Stomach (tissue), 4 donors: ENCODE measurements around the gene TMEM37.

Experiments used
- EP300 ChIP-seq: sonication (generic); formaldehyde crosslinking; IDR thresholded peaks from one replicate; pipeline ENCODE4 v1.6.1; 2017; ENCODE audit warnings: antibody characterized with exemption
- POLR2A ChIP-seq, 4 donors: fragments of 450-650 bp; IDR thresholded peaks; one replicate each; pipeline ENCODE4 v1.6.1; 2016; ENCODE audit warnings: antibody characterized with exemption in 4 of 4, control low read depth in 2 of 4, mild to moderate bottlenecking in 1 of 4, moderate library complexity in 1 of 4
- TF ChIP-seq, protein P1 (sequence below), 7 experiments: fragments of 450-650 bp in 4 of 7; fragments of 200-600 bp in 3 of 7; sonication (generic) in 3 of 7; IDR thresholded peaks; one replicate each; pipeline ENCODE4 v1.5.1; 2016 to 2019; ENCODE audit warnings: antibody characterized with exemption in 7 of 7, control low read depth in 2 of 7, mild to moderate bottlenecking in 1 of 7

DNA sequence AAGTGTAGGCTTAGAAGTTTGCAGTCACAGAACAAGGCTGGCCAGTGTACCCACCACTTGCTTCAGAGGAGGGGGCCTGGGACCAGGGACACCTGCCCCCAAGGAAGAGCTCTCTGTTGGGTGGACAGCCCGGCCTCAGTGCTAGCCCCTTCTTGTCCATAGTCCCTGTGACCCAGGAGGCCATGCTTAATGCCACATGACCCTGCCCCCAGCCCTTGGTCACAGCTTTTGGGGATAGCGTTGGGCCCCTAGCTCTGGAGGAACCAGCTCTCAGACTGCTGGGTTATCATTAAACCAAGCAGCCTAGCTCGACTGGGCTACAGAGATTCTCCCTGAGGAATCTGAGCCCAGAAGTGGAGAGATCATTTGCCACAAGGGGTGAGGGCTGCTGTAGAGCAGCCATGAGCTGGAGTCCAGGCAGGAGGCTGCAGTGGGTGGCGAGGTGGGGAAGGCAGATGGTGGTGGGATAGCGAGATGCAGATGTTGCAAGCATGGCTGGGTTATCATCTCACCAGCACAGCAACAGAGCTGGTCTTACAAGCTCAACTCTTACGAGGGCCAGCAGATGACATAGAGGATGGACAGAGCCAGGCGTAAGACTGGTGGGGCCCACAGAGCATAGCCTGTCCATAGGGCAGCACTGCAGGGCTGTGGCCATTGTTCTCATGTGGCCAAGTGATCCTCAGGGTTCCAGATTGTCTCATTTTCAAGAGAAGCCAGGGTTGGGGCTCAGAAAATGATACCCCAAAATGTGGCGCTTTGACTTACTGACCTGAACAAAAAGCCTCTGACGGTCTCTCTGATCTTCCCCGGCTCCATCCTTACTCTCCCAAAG is 7.2 kb upstream of the TMEM37 start:
- TF ChIP-seq, protein P1, sequence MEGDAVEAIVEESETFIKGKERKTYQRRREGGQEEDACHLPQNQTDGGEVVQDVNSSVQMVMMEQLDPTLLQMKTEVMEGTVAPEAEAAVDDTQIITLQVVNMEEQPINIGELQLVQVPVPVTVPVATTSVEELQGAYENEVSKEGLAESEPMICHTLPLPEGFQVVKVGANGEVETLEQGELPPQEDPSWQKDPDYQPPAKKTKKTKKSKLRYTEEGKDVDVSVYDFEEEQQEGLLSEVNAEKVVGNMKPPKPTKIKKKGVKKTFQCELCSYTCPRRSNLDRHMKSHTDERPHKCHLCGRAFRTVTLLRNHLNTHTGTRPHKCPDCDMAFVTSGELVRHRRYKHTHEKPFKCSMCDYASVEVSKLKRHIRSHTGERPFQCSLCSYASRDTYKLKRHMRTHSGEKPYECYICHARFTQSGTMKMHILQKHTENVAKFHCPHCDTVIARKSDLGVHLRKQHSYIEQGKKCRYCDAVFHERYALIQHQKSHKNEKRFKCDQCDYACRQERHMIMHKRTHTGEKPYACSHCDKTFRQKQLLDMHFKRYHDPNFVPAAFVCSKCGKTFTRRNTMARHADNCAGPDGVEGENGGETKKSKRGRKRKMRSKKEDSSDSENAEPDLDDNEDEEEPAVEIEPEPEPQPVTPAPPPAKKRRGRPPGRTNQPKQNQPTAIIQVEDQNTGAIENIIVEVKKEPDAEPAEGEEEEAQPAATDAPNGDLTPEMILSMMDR (IDR thresholded peaks at IDR 0.05): no peak
- TF ChIP-seq EP300 (no peak), POLR2A (IDR thresholded peaks at IDR 0.05) (no peak)
